NB4 (cell line): ENCODE data around the gene CD300LD.
"Not testable (repeated sequence)": the region's sequence is repeated elsewhere in the genome, so short reads cannot be mapped to it uniquely, and the experiment has no call there.

ENCODE experiments used
- CTCF ChIP-seq: IDR thresholded peaks from one replicate; pipeline ENCODE4 v1.5.1; 2012; ENCODE audit warnings: low read depth, low read length
- MYC ChIP-seq: IDR thresholded peaks from 2 replicates; pipeline ENCODE4 v1.6.1; 2011; ENCODE audit warnings: low read depth, low read length
- POLR2A ChIP-seq: IDR thresholded peaks from 2 replicates; pipeline ENCODE4 v1.6.1; 2011; ENCODE audit warnings: mild to moderate bottlenecking; ENCODE audit not compliant: insufficient read length; ENCODE audit errors: extremely low read depth

- not testable (repeated sequence) for TF ChIP-seq CTCF, POLR2A, MYC
These were observed 33.7 kb downstream of the CD300LD start for GRCh38 chr17:74558402-74558801.
